ENCODE measurements around the gene MSRB3.

- TF ChIP-seq EZH2 (IDR thresholded peaks at IDR 0.05; ENCODE audit: low read length) (no peak), CTCF (optimal IDR thresholded peaks at IDR 0.05 in 1 of 3, IDR thresholded peaks at IDR 0.05 in 1 of 3, conservative IDR thresholded peaks at IDR 0.05 in 1 of 3; ENCODE audit: extremely low read depth in 1 of 3, insufficient read depth in 2 of 3, low read length in 3 of 3) (no peak)
These were observed 214.8 kb downstream of the MSRB3 start for GRCh38 chr12:65492998-65493912.
